Ovary (tissue), 9 donors: ENCODE results near the gene IDUA. TPM values are rescaled to one million over a fixed set of nuclear protein-coding genes. Genes with fewer than 3 reads are reported as not detected.
"Not testable (repeated sequence)": the region's sequence is repeated elsewhere in the genome, so short reads cannot be mapped to it uniquely, and the experiment has no call there.

Experiments
- DNase-seq, 5 donors: peaks; one replicate each; pipeline ENCODE4 v3.0.0-alpha.2; 2019 to 2020
- H3K27ac ChIP-seq, 2 donors: fragments of 200-600 bp; one replicate each; pipeline versions ENCODE4 v1.5.1 to v1.8.0; 2019 to 2022
- H3K27me3 ChIP-seq: fragments of 200-600 bp; one replicate; pipeline ENCODE4 v1.8.0; 2022
- H3K36me3 ChIP-seq: fragments of 200-600 bp; sonication (generic); one replicate; pipeline ENCODE4 v1.5.1; 2019
- H3K4me1 ChIP-seq: one replicate; pipeline ENCODE4 v1.8.1; 2013; ENCODE audit warnings: mild to moderate bottlenecking, moderate library complexity; ENCODE audit not compliant: insufficient read depth
- H3K4me3 ChIP-seq: fragments of 200-600 bp; sonication (generic); one replicate; pipeline ENCODE4 v1.5.1; 2017
- H3K9me3 ChIP-seq, 2 donors: fragments of 200-600 bp in 1 of 2; sonication (generic) in 1 of 2; one replicate each; pipeline versions ENCODE4 v1.5.1 to v1.8.1; 2013 to 2019; ENCODE audit warnings: mild to moderate bottlenecking in 1 of 2, moderate library complexity in 1 of 2
- EP300 ChIP-seq: sonication (generic); formaldehyde crosslinking; IDR thresholded peaks from one replicate; pipeline ENCODE4 v1.6.1; 2017; ENCODE audit warnings: antibody characterized with exemption
- POLR2A ChIP-seq: fragments of 450-650 bp; IDR thresholded peaks from one replicate; pipeline ENCODE4 v1.6.1; 2017; ENCODE audit warnings: antibody characterized with exemption, mild to moderate bottlenecking, moderate library complexity
- WGBS, 3 donors: extraction: QIAGEN DNeasy Blood & Tissue Kit in 1 of 3; methylation state at CpG; one replicate each; pipeline versions ENCODE4 v1.1.5 to v1.1.7; 2013 to 2017; 5-methylcytosine and 5-hydroxymethylcytosine counted together
- intact Hi-C, 4 donors: fragments of 100-400 bp; cut with DNase I; formaldehyde crosslinking; loops; one replicate each; pipeline versions ENCODE4 v1.11.0 to v1.15.1; 2022 to 2023
- polyA plus RNA-seq, 2 donors: library from polyadenylated mRNA; stranded (reverse); fragments of 200-250 nt in 1 of 2; fragments of 350-450 nt in 1 of 2; fragmentation: Illumina TruSeq in 1 of 2; extraction: RNeasy Lipid Tissue Mini Kit (QIAGEN cat#74804) in 1 of 2; gene quantifications; one replicate each; pipeline ENCODE4 v1.2.3, GENCODE V29; 2013 to 2014
- total RNA-seq, 7 donors: library from RNA; depleted of rRNA in 2 of 7; stranded (reverse); fragments of >200 nt in 2 of 7; fragmentation: NEBNext Ultra II Directional in 3 of 7; extraction: Animal tissue kit (Norgen Biotek cat#: 25700) in 3 of 7; gene quantifications; one replicate each; pipeline versions ENCODE4 v1.1.0 to v1.2.4, GENCODE V29; 2016 to 2023
- TF ChIP-seq, protein P1 (sequence below), 3 donors: fragments of 450-650 bp in 2 of 3; fragments of 200-600 bp in 1 of 3; IDR thresholded peaks; one replicate each; pipeline versions ENCODE4 v1.5.1 to v1.8.0; 2016 to 2022; ENCODE audit warnings: antibody characterized with exemption in 3 of 3, mild to moderate bottlenecking in 1 of 3
- donor health status: DM: no; HTN: no; CAD: no; lungs with moderate emphysema.
- donor health status: DM: no; HTN: no; CAD: no.
- donor health status: Bipolar disorder and iron deficiency.
- donor health status: DM: yes; HTN: yes; CAD: no.
- donor health status: DM: no; HTN: no; CAD: no.
- donor health status: DM: yes; HTN: yes; CAD: no.

IDUA gene
- total and polyA plus RNA-seq, 9 donors: 3.1 to 49.1 (median 31.8) TPM

DNA sequence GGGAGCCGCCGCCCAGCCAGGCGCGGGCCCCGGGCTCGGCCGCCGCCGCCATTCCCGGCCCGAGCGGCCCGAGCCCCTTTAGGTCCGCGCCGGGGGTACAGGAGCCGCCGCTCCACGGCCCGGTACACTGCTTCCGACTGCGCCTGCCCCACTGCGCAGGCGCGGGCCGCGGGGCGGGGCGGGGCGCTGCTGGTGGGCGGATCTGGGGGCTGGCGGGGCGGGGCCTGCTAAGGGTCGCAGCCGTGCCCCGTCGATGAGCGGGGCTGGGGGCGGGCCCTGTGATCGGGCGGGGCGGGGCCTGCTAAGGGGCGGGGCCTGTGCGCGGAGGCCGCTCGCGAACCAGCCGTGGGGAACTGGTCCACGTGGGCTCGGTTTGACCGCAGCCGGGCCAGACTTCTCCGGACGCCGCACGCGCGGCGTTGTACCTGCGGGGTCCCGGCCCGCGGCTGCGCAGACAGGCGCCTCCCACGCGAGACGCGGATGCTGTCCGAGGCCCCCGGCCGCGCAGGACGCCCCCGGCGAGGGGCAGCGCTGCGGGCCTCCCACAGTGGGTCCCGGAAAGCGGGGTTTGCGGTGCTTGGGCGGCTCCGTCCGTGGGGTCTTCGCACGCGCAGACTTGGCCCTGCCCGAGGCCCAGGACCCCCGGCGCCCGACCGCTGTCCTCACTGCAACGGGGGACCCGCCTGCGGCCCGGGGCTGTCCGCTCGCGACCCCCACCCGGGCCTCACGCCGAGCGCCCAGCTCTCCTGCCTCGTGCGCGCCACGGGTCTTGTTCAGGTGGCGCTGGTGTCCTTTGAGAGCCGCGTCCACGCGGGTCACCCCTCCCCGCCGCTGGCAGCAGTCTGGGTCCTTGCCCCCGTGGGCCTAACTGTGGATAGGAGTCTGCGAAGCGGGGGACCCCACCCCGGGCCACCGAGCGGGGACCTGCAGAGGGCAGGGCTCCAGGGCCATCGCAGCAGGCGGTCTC is 13.1 kb upstream of the IDUA start, which contains the start of gene DGKQ:
DGKQ (minus strand) TSS at position 139 of the 967 bp plus-strand sequence; CDS start at position 52, 87 bp downstream.
- 18 to 27% (median 23%) methylated on average over 96 to 123 of the region's 123 CpGs for WGBS, 3 donors
- intact Hi-C loops: no loop called here
- no peaks in the 10 kb centered on the region for H3K36me3 ChIP-seq

GRCh38 chr4:974668-975067 is 12.2 kb upstream of the IDUA start:
- WGBS, 3 donors: 89 to 93% (median 91%) methylated on average over 9 of the region's 9 CpGs
- intact Hi-C loops: no loop called here

More for the DNA sequence above, 13.1 kb upstream of the IDUA start, which contains the start of gene DGKQ:
- TF ChIP-seq EP300 (no peak), POLR2A (no peak)
- TF ChIP-seq, protein P1, sequence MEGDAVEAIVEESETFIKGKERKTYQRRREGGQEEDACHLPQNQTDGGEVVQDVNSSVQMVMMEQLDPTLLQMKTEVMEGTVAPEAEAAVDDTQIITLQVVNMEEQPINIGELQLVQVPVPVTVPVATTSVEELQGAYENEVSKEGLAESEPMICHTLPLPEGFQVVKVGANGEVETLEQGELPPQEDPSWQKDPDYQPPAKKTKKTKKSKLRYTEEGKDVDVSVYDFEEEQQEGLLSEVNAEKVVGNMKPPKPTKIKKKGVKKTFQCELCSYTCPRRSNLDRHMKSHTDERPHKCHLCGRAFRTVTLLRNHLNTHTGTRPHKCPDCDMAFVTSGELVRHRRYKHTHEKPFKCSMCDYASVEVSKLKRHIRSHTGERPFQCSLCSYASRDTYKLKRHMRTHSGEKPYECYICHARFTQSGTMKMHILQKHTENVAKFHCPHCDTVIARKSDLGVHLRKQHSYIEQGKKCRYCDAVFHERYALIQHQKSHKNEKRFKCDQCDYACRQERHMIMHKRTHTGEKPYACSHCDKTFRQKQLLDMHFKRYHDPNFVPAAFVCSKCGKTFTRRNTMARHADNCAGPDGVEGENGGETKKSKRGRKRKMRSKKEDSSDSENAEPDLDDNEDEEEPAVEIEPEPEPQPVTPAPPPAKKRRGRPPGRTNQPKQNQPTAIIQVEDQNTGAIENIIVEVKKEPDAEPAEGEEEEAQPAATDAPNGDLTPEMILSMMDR (IDR thresholded peaks at IDR 0.05): no peak
- Histone ChIP-seq H3K4me3 (peak within 1 kb of the TSS; percentile 83), H3K27me3 (no peaks in the 10 kb centered on the region), H3K27ac (no peak within 1 kb of the TSS), H3K4me1 (peaks cover 8% of the 10 kb centered on the region), H3K9me3 (no peaks in the 10 kb centered on the region)
- peak; percentile 86 to 93 (median 92) for DNase-seq

DNA sequence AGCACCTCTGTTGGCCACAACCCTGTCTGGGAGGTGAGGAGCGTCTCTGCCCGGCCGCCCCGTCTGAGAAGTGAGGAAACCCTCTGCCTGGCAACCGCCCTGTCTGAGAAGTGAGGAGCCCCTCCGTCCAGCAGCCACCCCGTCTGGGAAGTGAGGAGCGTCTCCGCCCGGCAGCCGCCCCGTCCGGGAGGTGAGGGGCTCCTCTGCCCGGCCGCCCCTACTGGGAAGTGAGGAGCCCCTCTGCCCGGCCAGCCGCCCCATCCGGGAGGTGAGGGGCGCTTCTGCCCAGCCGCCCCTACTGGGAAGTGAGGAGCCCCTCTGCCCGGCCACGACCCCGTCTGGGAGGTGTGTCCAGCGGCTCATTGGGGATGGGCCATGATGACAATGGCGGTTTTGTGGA is 10.8 kb upstream of the IDUA start:
- H3K4me3 ChIP-seq, H3K27ac ChIP-seq, H3K36me3 ChIP-seq, H3K9me3 ChIP-seq, H3K4me1 ChIP-seq, intact Hi-C loops, DNase-seq, H3K27me3 ChIP-seq: not testable (repeated sequence)
- 95 to 100% (median 100%) methylated on average over 5 to 20 of the region's 25 CpGs for WGBS, 3 donors

More at GRCh38 chr4:974668-975067, 12.2 kb upstream of the IDUA start:
- no peaks in the 10 kb centered on the region for H3K36me3 ChIP-seq
- H3K4me1 ChIP-seq: peaks cover 8% of the 10 kb centered on the region
- TF ChIP-seq POLR2A: no peak
- TF ChIP-seq, protein P1 (IDR thresholded peaks at IDR 0.05): no peak
- no peak for TF ChIP-seq EP300
- H3K27ac ChIP-seq: no peak overlapping the region
- no peak overlapping the region for H3K4me3 ChIP-seq
- no peak for DNase-seq
- H3K9me3 ChIP-seq: no peaks in the 10 kb centered on the region
- H3K27me3 ChIP-seq: no peaks in the 10 kb centered on the region

DNA sequence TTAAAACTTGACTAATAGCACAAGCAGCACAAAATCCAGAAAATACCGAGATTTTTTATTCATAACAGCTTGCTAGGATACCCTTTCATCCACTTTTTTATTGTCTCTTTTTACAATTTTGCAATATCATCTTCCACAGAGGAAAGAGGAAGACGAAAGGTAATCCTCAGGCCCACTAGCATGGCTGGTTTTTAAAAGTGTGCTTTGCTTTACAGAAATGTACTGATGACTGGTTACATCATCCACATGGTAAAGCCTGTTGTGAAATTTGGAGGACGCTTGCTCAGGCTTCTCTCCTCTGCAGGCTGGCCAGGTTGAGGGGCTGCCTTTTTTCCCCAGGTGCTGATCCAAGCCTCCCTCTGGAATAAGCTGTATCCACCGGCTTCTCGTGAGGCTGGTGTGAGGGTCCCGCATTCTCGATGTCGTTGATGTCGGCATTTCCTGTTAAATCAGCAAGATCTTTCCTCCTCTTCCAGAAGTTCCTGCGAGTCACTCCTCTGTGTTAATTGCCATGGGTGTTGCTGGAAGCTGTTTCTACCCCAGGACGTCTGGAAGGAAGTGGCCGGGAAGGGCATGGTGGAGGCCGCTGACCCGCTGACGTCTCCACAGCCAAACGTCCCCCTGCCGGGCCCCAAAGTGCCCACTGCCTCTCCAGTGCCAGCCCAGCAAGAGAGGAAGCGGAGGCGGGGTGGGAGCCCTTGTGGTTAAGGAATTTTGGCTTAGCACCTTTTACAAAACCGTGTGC is 7.7 kb upstream of the IDUA start:
- intact Hi-C loops: no loop called here
- Histone ChIP-seq H3K4me3 (no peak overlapping the region), H3K4me1 (no peaks in the 10 kb centered on the region), H3K27me3 (no peaks in the 10 kb centered on the region), H3K27ac (no peak overlapping the region), H3K9me3 (no peaks in the 10 kb centered on the region), H3K36me3 (no peaks in the 10 kb centered on the region)
- TF ChIP-seq POLR2A: no peak
- TF ChIP-seq, protein P1 (IDR thresholded peaks at IDR 0.05): no peak
- no peak for TF ChIP-seq EP300
- DNase-seq: no peak
- 57 to 60% (median 58%) methylated on average over 20 of the region's 20 CpGs for whole genome bisulfite sequencing, 3 donors
